Limb (tissue), 2 donors: ENCODE data around the gene MAGOH.

Experiments used
- DNase-seq, 2 donors: peaks; one replicate each; pipeline ENCODE4 v3.0.0-alpha.2; 2016; ENCODE audit errors: extremely low spot score in 2 of 2

Gene MAGOH

GRCh38 chr1:53270873-53271272, 32.6 kb upstream of the MAGOH start:
- no peak for DNase-seq

GRCh38 chr1:53270107-53270506, 31.8 kb upstream of the MAGOH start:
- no peak for DNase-seq

GRCh38 chr1:53267761-53268160, 29.4 kb upstream of the MAGOH start:
- no peak for DNase-seq

- DNase-seq = no peak
Measured at GRCh38 chr1:53266038-53266437, 27.7 kb upstream of the MAGOH start.

GRCh38 chr1:53265581-53265980, 27.3 kb upstream of the MAGOH start:
- no peak for DNase-seq

GRCh38 chr1:53264048-53264447, 25.7 kb upstream of the MAGOH start:
- DNase-seq = no peak

GRCh38 chr1:53262000-53262399, 23.7 kb upstream of the MAGOH start:
- DNase-seq = no peak

- DNase-seq = no peak
Measured at GRCh38 chr1:53260631-53261247, 22.4 kb upstream of the MAGOH start.

GRCh38 chr1:53259932-53260331, 21.6 kb upstream of the MAGOH start:
- DNase-seq = no peak

GRCh38 chr1:53258216-53258615, 19.9 kb upstream of the MAGOH start:
- no peak for DNase-seq

GRCh38 chr1:53257454-53258081, 19.2 kb upstream of the MAGOH start:
- no peak for DNase-seq

- no peak for DNase-seq
Measured at GRCh38 chr1:53256511-53257453, 18.5 kb upstream of the MAGOH start.

GRCh38 chr1:53255031-53255430, 16.7 kb upstream of the MAGOH start:
- DNase-seq = no peak

GRCh38 chr1:53254011-53254640, 15.8 kb upstream of the MAGOH start:
- DNase-seq = no peak

- DNase-seq = no peak
Measured at GRCh38 chr1:53250325-53250724, 12.0 kb upstream of the MAGOH start.

- no peak for DNase-seq
Measured at GRCh38 chr1:53249706-53250105, 11.4 kb upstream of the MAGOH start.

- no peak for DNase-seq
Measured at GRCh38 chr1:53246261-53247134, 8.2 kb upstream of the MAGOH start.

- DNase-seq = no peak
Measured at GRCh38 chr1:53244141-53244540, 5.8 kb upstream of the MAGOH start.

GRCh38 chr1:53242381-53242780, 4.1 kb upstream of the MAGOH start:
- no peak for DNase-seq

GRCh38 chr1:53241828-53242227, 3.5 kb upstream of the MAGOH start:
- DNase-seq = no peak

- DNase-seq = no peak
Measured at GRCh38 chr1:53237638-53238037, 680 bp downstream of the MAGOH start.
